GM23338 (cell line): ENCODE measurements around the gene BCL2.

Experiments
- CREB1 ChIP-seq: fragments of 250-450 bp; sonication (Bioruptor Pico); IDR thresholded peaks from 2 replicates; pipeline ENCODE4 v1.5.0; 2020; ENCODE audit warnings: low read depth, mild to moderate bottlenecking, moderate library complexity
- ETS1 ChIP-seq: IDR thresholded peaks from 2 replicates; pipeline ENCODE4 v1.6.1; 2016; ENCODE audit warnings: antibody characterized with exemption
- EZH2 ChIP-seq: fragments of 200-600 bp; sonication (generic); IDR thresholded peaks from one replicate; pipeline ENCODE4 v1.8.0; 2017; ENCODE audit warnings: antibody characterized with exemption, mild to moderate bottlenecking, low read depth; ENCODE audit not compliant: unreplicated experiment
- EZH2phosphoT487 ChIP-seq: fragments of 200-600 bp; sonication (generic); IDR thresholded peaks from one replicate; pipeline ENCODE4 v1.8.1; 2018; ENCODE audit warnings: antibody characterized with exemption; ENCODE audit not compliant: unreplicated experiment
- JUNB ChIP-seq: IDR thresholded peaks from one replicate; pipeline ENCODE4 v1.6.1; 2016; ENCODE audit warnings: antibody characterized with exemption; ENCODE audit not compliant: unreplicated experiment
- NANOG ChIP-seq: IDR thresholded peaks from 2 replicates; pipeline ENCODE4 v1.6.1; 2016; ENCODE audit warnings: antibody characterized with exemption, borderline replicate concordance
- POLR2AphosphoS5 ChIP-seq: IDR thresholded peaks from 2 replicates; pipeline ENCODE4 v1.6.1; 2016; ENCODE audit warnings: antibody characterized with exemption, low read depth
- REST ChIP-seq: IDR thresholded peaks from one replicate; pipeline ENCODE4 v1.6.1; 2018; ENCODE audit warnings: antibody characterized with exemption; ENCODE audit not compliant: unreplicated experiment
- ZNF114 ChIP-seq: fragments of 250-450 bp; sonication (Bioruptor Pico); IDR thresholded peaks from 2 replicates; pipeline ENCODE4 v1.5.0; 2020; ENCODE audit warnings: mild to moderate bottlenecking, moderate library complexity
- TF ChIP-seq, protein P1 (sequence below), 2 experiments: fragments of 200-600 bp in 1 of 2; sonication (generic) in 1 of 2; conservative IDR thresholded peaks; 2 replicates each; pipeline versions ENCODE4 v1.5.1 to v1.6.1; 2016 to 2017; ENCODE audit warnings: antibody characterized with exemption in 2 of 2, low read depth in 2 of 2, mild to moderate bottlenecking in 2 of 2, moderate library complexity in 1 of 2

DNA sequence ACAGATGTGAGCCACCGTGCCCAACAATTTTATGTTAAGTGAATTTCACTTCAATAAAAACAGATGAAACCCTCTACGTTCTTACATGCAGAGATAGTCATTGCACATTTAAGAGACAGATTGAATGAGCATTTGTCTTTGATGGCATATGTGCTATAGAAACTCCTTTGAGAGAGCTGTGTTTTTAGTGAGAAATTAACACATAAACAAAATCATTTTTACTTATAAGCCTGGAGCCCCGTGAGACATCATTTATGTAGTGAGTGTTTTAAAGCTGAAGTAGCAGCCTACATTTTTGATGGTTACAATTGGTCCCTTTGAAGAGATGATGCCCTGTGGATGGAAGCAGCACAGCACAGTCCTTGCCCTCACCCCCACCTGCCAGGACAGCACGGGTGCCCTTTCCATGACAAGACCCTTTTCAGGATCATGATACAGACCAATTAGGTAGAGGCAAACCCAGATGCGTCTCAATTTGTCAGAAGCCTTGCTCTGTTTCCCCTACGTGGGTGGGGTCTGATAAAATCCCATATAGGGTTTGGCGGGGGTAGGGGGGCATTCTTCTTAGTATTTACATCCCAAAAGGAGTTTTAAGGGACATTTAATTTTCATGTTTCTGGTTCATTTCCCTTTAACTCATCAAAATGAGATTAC lies 237.1 kb downstream of the BCL2 start:
- no peak for TF ChIP-seq EZH2
- TF ChIP-seq, protein P1, sequence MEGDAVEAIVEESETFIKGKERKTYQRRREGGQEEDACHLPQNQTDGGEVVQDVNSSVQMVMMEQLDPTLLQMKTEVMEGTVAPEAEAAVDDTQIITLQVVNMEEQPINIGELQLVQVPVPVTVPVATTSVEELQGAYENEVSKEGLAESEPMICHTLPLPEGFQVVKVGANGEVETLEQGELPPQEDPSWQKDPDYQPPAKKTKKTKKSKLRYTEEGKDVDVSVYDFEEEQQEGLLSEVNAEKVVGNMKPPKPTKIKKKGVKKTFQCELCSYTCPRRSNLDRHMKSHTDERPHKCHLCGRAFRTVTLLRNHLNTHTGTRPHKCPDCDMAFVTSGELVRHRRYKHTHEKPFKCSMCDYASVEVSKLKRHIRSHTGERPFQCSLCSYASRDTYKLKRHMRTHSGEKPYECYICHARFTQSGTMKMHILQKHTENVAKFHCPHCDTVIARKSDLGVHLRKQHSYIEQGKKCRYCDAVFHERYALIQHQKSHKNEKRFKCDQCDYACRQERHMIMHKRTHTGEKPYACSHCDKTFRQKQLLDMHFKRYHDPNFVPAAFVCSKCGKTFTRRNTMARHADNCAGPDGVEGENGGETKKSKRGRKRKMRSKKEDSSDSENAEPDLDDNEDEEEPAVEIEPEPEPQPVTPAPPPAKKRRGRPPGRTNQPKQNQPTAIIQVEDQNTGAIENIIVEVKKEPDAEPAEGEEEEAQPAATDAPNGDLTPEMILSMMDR (conservative IDR thresholded peaks at IDR 0.05; ENCODE audit: low read depth in 2 of 2), result no peak
- TF ChIP-seq JUNB, result no peak
- TF ChIP-seq REST, result no peak
- no peak for TF ChIP-seq EZH2phosphoT487
- no peak for TF ChIP-seq POLR2AphosphoS5
- TF ChIP-seq CREB1 (CRISPR knock-in tag), result no peak
- no peak for TF ChIP-seq ZNF114 (CRISPR knock-in tag)
- no peak for TF ChIP-seq NANOG
- TF ChIP-seq ETS1, result no peak
